Smooth muscle cell (in vitro differentiated cells): ENCODE results near the gene IFNGR1. TPM values are rescaled to one million over a fixed set of nuclear protein-coding genes. Genes with fewer than 3 reads are reported as not detected.
A peak's percentile ranks its signal among the peaks of the same experiment; 100 is the strongest.

Source experiments
- DNase-seq: peaks from one replicate; lab custom pipeline; 2025; ENCODE audit not compliant: unreplicated experiment; lab: John Stamatoyannopoulos, UW
- H2AFZ ChIP-seq: fragments of 200-600 bp; sonication (generic); 2 replicates; pipeline ENCODE4 v1.6.0; 2016; ENCODE audit warnings: antibody characterized with exemption, low read depth, mild to moderate bottlenecking
- H3F3A ChIP-seq: fragments of 200-600 bp; sonication (generic); 2 replicates; pipeline ENCODE4 v1.6.0; 2017; ENCODE audit warnings: antibody characterized with exemption, low read depth
- H3K27ac ChIP-seq: fragments of 200-600 bp; sonication (generic); 2 replicates; pipeline ENCODE4 v1.5.1; 2016; ENCODE audit warnings: low read depth, mild to moderate bottlenecking
- H3K27me3 ChIP-seq: fragments of 200-600 bp; sonication (generic); 2 replicates; pipeline ENCODE4 v1.6.1; 2016; ENCODE audit warnings: low read depth, mild to moderate bottlenecking
- H3K36me3 ChIP-seq: fragments of 200-600 bp; sonication (generic); 2 replicates; pipeline ENCODE4 v1.5.1; 2016; ENCODE audit warnings: low read depth
- H3K4me1 ChIP-seq: fragments of 200-600 bp; sonication (generic); 2 replicates; pipeline ENCODE4 v1.5.1; 2016; ENCODE audit warnings: low read depth
- H3K4me2 ChIP-seq: fragments of 200-600 bp; sonication (generic); 2 replicates; pipeline ENCODE4 v1.6.0; 2016; ENCODE audit warnings: mild to moderate bottlenecking
- H3K4me3 ChIP-seq: fragments of 200-600 bp; sonication (generic); 2 replicates; pipeline ENCODE4 v1.5.1; 2016; ENCODE audit warnings: mild to moderate bottlenecking
- H3K79me2 ChIP-seq: fragments of 200-600 bp; sonication (generic); 2 replicates; pipeline ENCODE4 v1.6.0; 2016; ENCODE audit warnings: low read depth, mild to moderate bottlenecking
- H3K9ac ChIP-seq: fragments of 200-600 bp; sonication (generic); 2 replicates; pipeline ENCODE4 v1.6.0; 2016; ENCODE audit warnings: low read depth
- H3K9me3 ChIP-seq: fragments of 200-600 bp; sonication (generic); replicated peaks from 2 replicates; pipeline ENCODE4 v1.5.1; 2016; ENCODE audit warnings: low read depth
- H4K20me1 ChIP-seq: fragments of 200-600 bp; sonication (generic); 2 replicates; pipeline ENCODE4 v1.6.0; 2016; ENCODE audit warnings: low read depth
- WGBS: methylation state at CpG from one replicate; pipeline ENCODE4 v1.1.7; 2016; ENCODE audit warnings: low lambda C conversion rate; 5-methylcytosine and 5-hydroxymethylcytosine counted together
- polyA plus RNA-seq: library from polyadenylated mRNA; unstranded; fragments of >200 nt; fragmentation: Nextera tagmentation; extraction: Ambion mirVana; gene quantifications from 2 replicates; pipeline ENCODE4 v1.2.1, GENCODE V29; 2016
- total RNA-seq: library from RNA; depleted of rRNA; stranded (reverse); fragments of >200 nt; gene quantifications from 2 replicates; pipeline ENCODE4 v1.2.3, GENCODE V29; 2014
- TF ChIP-seq, protein P1 (sequence below): fragments of 200-600 bp; sonication (generic); IDR thresholded peaks from 2 replicates; pipeline ENCODE4 v1.5.1; 2017; ENCODE audit warnings: borderline replicate concordance, mild to moderate bottlenecking, antibody characterized with exemption; ENCODE audit not compliant: insufficient read depth, poor library complexity, severe bottlenecking

The IFNGR1 gene
- total and polyA plus RNA-seq, 2 experiments from 2014 or later: 61.1 to 83.7 TPM

DNA sequence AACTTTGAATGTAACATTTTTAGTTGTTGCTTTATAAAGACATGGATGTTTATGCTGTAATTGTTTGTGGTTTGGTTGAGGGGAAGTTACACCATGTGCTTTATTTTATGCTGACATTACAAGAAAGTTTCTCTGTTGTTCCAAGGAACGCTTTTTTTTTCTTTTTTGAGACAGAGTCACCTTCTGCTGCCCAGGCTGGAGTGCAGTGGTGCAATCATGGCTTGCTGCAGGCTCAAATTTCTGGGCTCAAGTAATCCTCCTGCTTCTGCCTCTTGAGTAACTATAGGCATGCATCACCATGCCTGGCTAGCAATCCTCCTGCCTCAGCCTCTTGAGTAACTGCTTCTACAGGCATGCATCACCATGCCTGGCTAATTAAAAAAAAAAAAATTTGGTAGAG lies 21.0 kb upstream of the IFNGR1 start:
- Histone ChIP-seq H2AFZ (no peak overlapping the region), H3K27ac (peak overlapping the region; percentile 70), H3K79me2 (no peaks in the 10 kb centered on the region), H3K9me3 (no peaks in the 10 kb centered on the region), H3K4me2 (peak overlapping the region; percentile 58), H3K36me3 (no peaks in the 10 kb centered on the region), H3K4me1 (no peaks in the 10 kb centered on the region), H4K20me1 (no peaks in the 10 kb centered on the region), H3F3A (peaks cover 22% of the 10 kb centered on the region), H3K9ac (no peak overlapping the region), H3K27me3 (no peaks in the 10 kb centered on the region), H3K4me3 (no peak overlapping the region)
- no peak for DNase-seq
- TF ChIP-seq, protein P1, sequence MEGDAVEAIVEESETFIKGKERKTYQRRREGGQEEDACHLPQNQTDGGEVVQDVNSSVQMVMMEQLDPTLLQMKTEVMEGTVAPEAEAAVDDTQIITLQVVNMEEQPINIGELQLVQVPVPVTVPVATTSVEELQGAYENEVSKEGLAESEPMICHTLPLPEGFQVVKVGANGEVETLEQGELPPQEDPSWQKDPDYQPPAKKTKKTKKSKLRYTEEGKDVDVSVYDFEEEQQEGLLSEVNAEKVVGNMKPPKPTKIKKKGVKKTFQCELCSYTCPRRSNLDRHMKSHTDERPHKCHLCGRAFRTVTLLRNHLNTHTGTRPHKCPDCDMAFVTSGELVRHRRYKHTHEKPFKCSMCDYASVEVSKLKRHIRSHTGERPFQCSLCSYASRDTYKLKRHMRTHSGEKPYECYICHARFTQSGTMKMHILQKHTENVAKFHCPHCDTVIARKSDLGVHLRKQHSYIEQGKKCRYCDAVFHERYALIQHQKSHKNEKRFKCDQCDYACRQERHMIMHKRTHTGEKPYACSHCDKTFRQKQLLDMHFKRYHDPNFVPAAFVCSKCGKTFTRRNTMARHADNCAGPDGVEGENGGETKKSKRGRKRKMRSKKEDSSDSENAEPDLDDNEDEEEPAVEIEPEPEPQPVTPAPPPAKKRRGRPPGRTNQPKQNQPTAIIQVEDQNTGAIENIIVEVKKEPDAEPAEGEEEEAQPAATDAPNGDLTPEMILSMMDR: no peak
- 41% methylated on average over 1 of the region's 1 CpG for WGBS

DNA sequence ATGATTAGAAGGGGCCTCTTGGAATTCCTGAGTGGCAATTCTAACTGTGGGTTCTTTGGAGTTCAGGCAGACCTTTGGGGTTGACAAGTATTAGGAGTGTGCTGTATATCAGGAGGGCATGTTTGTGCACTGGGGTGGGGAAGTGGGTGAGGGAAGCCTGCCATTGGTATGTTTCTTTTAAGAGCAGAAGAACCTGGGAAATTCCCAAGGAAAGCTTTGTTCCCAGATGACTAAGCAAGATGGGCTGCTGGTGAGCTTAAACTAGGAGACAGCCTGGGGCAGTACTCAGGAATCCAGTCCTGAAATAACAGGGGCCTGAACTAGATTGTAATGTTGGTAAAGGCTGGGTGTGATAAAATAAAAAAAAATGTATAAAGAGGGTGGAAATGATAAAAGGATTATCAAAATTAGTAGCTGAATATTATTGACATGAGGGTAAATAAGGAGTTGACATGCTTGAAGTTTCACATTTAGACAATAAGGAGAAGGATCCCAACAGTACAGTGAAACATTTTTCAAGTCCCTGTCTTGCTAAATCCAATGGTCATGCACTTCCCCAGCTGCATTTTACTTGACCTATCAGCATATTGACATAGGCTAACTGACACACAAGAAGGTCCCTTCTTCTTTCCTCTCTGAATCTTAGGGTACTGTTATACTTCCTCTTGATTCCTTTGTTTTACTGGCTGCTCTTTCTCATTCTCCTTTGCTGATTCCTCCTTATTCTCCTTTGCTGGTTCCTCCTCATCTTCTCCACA lies 18.4 kb upstream of the IFNGR1 start:
- no peak for DNase-seq
- Histone ChIP-seq H3K4me3 (no peak overlapping the region), H3F3A (peaks cover 21% of the 10 kb centered on the region), H3K79me2 (no peaks in the 10 kb centered on the region), H3K9ac (peak overlapping the region; percentile 20), H3K9me3 (no peaks in the 10 kb centered on the region), H3K4me2 (peak overlapping the region; percentile 23), H2AFZ (peak overlapping the region; percentile 35), H3K4me1 (no peaks in the 10 kb centered on the region), H3K36me3 (no peaks in the 10 kb centered on the region), H3K27me3 (no peaks in the 10 kb centered on the region), H4K20me1 (no peaks in the 10 kb centered on the region), H3K27ac (peak overlapping the region; percentile 89)
- TF ChIP-seq, protein P1: no peak

DNA sequence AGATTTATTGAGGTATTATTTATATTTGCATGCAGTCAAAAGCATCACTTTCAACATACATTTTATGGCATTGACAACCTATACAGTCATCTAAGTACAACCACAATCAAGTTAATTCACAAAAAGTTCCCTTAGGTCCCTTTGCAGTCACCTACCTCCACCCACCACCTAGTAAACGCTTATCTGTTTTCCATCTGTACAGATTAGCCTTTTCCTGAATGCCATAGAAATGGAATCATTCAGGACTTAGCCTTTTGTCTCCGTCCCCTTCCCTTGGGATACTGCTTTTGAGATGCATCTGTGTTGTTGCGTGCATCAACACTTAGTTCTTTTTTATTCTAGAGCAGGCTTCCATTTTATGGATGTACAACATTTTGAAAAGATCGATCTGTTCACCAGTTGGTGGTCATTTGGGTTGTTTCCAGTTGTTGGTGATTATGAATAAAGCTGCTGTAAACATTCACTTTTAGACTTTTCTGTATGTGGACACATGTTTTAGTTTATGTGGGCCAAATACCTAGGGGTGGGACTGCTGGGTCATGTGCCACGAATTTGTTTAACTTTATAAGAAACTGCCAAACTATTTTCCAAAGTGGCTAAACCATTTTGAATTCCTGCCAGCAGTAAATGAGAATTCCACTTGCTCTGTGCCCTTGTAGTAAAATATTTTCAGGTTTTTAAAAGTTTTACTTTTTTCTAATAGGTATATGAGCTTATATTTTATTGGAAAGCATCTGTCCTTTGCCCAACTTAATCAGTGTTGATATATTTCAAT lies 17.6 kb upstream of the IFNGR1 start:
- peak overlapping the region; percentile 89 for H3K27ac ChIP-seq
- H3K4me2 ChIP-seq: peak overlapping the region; percentile 23
- no peak for DNase-seq
- TF ChIP-seq, protein P1: no peak
- no peaks in the 10 kb centered on the region for H3K9me3 ChIP-seq
- H3K9ac ChIP-seq: peak overlapping the region; percentile 19
- peaks cover 13% of the 10 kb centered on the region for H3F3A ChIP-seq
- no peaks in the 10 kb centered on the region for H3K27me3 ChIP-seq
- H2AFZ ChIP-seq: peak overlapping the region; percentile 8
- no peaks in the 10 kb centered on the region for H3K4me1 ChIP-seq
- no peaks in the 10 kb centered on the region for H4K20me1 ChIP-seq
- H3K79me2 ChIP-seq: no peaks in the 10 kb centered on the region
- no peaks in the 10 kb centered on the region for H3K36me3 ChIP-seq
- no peak overlapping the region for H3K4me3 ChIP-seq
- WGBS: 75% methylated on average over 5 of the region's 5 CpGs

DNA sequence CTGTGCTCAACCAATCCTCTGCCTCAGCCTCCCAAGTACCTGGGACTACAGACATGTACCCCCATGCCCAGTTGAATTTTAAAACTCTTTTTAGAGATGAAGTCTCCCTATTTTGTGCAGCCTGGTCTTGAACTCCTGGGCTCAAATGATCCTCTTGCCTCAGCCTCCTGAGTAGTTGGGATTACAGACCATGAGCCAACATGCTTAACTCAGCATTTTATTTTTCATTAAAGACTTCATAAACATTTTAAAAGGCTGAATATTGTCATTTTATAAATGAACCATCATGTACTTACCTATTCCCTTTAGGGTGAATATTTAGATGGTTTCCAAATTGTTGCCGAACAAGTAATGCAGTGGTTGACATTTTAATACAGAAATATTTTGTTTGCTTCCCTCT lies 16.5 kb upstream of the IFNGR1 start:
- no peak for DNase-seq
- Histone ChIP-seq H3K4me2 (no peak overlapping the region), H3K79me2 (no peaks in the 10 kb centered on the region), H2AFZ (no peak overlapping the region), H3K4me1 (no peaks in the 10 kb centered on the region), H4K20me1 (no peaks in the 10 kb centered on the region), H3F3A (peaks cover 11% of the 10 kb centered on the region), H3K9ac (no peak overlapping the region), H3K36me3 (no peaks in the 10 kb centered on the region), H3K9me3 (no peaks in the 10 kb centered on the region), H3K27ac (no peak overlapping the region), H3K27me3 (no peaks in the 10 kb centered on the region), H3K4me3 (no peak overlapping the region)
- WGBS: 83% methylated on average over 1 of the region's 1 CpG
- TF ChIP-seq, protein P1: no peak
